Mucosa of descending colon (tissue), 3 donors: ENCODE results near the gene ATN1. TPM values are rescaled to one million over a fixed set of nuclear protein-coding genes. Genes with fewer than 3 reads are reported as not detected.
"Not testable (repeated sequence)": the region's sequence is repeated elsewhere in the genome, so short reads cannot be mapped to it uniquely, and the experiment has no call there.

Experiments used
- ATAC-seq: fragments of 200-7000 bp; cut with Tn5 transposase; one replicate; pipeline ENCODE4 v1.9.1; 2020; ENCODE audit warnings: mild to moderate bottlenecking, moderate library complexity
- DNase-seq, 3 donors: peaks; one replicate each; pipeline ENCODE4 v3.0.0-alpha.2; 2020
- H3K36me3 ChIP-seq: fragments of 200-600 bp; one replicate; pipeline ENCODE4 v1.8.0; 2021; ENCODE audit warnings: low read depth, mild to moderate bottlenecking
- H3K4me1 ChIP-seq: fragments of 200-600 bp; one replicate; pipeline ENCODE4 v1.8.0; 2021; ENCODE audit warnings: low read depth, mild to moderate bottlenecking
- H3K4me3 ChIP-seq: fragments of 200-600 bp; one replicate; pipeline ENCODE4 v1.8.0; 2021; ENCODE audit warnings: mild to moderate bottlenecking
- H3K9me3 ChIP-seq: fragments of 200-600 bp; one replicate; pipeline ENCODE4 v1.8.0; 2021; ENCODE audit warnings: mild to moderate bottlenecking
- intact Hi-C, 2 donors: fragments of 100-400 bp; cut with DNase I in 1 of 2; cut with micrococcal nuclease in 1 of 2; formaldehyde crosslinking; loops; one replicate each; pipeline versions ENCODE4 v1.11.0 to v1.11.1; 2022; cut with DNase I, micrococcal nuclease
- long read RNA-seq, 2 donors: library from polyadenylated mRNA; unstranded; transcript quantifications; one replicate each; pipeline ENCODE4 v2.0.0, GENCODE V29; 2019 to 2021
- total RNA-seq, 3 donors: library from RNA; stranded (reverse); fragmentation: NEBNext Ultra II Directional in 2 of 3; extraction: Animal tissue kit (Norgen Biotek cat#: 25700) in 2 of 3; gene quantifications; one replicate each; pipeline versions ENCODE4 v1.2.1 to v1.2.4, GENCODE V29; 2021 to 2023
- TF ChIP-seq, protein P1 (sequence below): fragments of 200-600 bp; IDR thresholded peaks from one replicate; pipeline ENCODE4 v1.8.0; 2022; ENCODE audit warnings: antibody characterized with exemption, mild to moderate bottlenecking
- donor health status: DM: no; HTN: no; CAD: no; lungs with moderate emphysema.
- donor health status: DM: no; HTN: no; CAD: no.
- donor health status: DM: no; HTN: yes; CAD: no.

ATN1 gene, protein sequence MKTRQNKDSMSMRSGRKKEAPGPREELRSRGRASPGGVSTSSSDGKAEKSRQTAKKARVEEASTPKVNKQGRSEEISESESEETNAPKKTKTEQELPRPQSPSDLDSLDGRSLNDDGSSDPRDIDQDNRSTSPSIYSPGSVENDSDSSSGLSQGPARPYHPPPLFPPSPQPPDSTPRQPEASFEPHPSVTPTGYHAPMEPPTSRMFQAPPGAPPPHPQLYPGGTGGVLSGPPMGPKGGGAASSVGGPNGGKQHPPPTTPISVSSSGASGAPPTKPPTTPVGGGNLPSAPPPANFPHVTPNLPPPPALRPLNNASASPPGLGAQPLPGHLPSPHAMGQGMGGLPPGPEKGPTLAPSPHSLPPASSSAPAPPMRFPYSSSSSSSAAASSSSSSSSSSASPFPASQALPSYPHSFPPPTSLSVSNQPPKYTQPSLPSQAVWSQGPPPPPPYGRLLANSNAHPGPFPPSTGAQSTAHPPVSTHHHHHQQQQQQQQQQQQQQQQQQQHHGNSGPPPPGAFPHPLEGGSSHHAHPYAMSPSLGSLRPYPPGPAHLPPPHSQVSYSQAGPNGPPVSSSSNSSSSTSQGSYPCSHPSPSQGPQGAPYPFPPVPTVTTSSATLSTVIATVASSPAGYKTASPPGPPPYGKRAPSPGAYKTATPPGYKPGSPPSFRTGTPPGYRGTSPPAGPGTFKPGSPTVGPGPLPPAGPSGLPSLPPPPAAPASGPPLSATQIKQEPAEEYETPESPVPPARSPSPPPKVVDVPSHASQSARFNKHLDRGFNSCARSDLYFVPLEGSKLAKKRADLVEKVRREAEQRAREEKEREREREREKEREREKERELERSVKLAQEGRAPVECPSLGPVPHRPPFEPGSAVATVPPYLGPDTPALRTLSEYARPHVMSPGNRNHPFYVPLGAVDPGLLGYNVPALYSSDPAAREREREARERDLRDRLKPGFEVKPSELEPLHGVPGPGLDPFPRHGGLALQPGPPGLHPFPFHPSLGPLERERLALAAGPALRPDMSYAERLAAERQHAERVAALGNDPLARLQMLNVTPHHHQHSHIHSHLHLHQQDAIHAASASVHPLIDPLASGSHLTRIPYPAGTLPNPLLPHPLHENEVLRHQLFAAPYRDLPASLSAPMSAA (N-terminal part only)
- total RNA-seq: 100 to 1,000 TPM in 1 of 3 donors, 10 to 100 TPM in 2; 68.5 to 208 (median 82.4) TPM
- long read RNA-seq, donor 1, partial matches to known transcripts: 69 of 82 reads
- long read RNA-seq, donor 1, other reads (novel, unspliced or antisense): 13 of 82 reads
- long read RNA-seq, donor 2, partial matches to known transcripts: 2 of 8 reads
- long read RNA-seq, donor 2, other reads (novel, unspliced or antisense): 6 of 8 reads

DNA sequence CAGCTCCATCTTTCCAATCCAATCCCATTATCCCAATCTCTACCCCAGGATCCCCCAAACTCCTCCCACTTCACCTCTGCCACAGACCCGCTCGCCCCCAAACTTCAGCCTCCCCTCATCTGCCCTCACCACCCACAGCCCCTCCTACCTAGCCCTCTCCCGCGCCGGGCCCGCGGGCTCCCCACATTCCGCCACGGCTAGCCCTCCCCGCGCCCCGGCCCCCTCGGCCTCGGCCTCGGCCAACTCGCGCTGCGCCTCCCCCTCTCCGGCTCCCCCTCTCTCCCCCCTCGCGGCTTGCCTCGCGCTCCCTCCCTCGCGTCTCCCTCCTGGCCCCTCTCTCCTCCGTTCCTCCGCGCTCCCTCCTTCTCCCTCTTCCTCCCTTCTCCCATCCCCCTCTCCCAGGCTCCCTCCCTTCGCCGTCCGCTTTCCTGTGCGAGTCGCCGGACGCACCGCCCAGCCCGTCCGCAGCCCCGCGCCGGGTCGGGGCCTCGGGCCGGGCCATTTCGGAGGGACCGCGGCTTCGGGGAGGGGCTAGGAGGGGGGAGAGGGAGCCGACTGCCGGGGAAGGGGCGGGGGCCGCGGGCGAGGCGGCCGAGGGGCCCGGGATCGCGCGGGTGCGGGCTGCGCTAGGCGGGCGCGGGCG, at the start of gene ATN1:
TSS of gene ATN1 (plus strand) at position 581 of the 643 bp plus-strand sequence. CDS start 6,043 bp downstream, outside the sequence.
- Histone ChIP-seq H3K36me3 (no peaks in the 10 kb centered on the region), H3K4me1 (peaks cover 45% of the 10 kb centered on the region), H3K9me3 (no peaks in the 10 kb centered on the region), H3K4me3 (peak within 1 kb of the TSS; percentile 65)
- ATAC-seq: peak; percentile 45
- peak; percentile 79 to 84 (median 84) for DNase-seq
- TF ChIP-seq, protein P1, sequence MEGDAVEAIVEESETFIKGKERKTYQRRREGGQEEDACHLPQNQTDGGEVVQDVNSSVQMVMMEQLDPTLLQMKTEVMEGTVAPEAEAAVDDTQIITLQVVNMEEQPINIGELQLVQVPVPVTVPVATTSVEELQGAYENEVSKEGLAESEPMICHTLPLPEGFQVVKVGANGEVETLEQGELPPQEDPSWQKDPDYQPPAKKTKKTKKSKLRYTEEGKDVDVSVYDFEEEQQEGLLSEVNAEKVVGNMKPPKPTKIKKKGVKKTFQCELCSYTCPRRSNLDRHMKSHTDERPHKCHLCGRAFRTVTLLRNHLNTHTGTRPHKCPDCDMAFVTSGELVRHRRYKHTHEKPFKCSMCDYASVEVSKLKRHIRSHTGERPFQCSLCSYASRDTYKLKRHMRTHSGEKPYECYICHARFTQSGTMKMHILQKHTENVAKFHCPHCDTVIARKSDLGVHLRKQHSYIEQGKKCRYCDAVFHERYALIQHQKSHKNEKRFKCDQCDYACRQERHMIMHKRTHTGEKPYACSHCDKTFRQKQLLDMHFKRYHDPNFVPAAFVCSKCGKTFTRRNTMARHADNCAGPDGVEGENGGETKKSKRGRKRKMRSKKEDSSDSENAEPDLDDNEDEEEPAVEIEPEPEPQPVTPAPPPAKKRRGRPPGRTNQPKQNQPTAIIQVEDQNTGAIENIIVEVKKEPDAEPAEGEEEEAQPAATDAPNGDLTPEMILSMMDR: no peak
- intact Hi-C loops: no loop called here

DNA sequence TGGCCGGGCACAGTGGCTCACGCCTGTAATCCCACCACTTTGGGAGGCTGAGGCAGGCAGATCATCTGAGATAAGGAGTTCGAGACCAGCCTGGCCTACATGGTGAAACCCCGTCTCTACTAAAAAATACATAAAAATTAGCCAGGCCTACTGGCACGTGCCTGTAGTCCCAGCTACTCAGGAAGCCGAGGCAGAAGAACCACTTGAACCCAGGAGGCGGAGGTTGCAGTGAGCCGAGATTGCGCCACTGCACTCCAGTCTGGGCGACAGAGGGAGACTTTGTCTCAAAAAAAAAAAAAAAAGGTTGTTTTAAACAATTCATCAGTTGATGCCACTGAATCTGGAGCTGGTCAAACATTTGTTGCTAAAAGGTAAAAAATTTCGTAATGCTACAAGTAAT, 47.9 kb upstream of the ATN1 start:
- H3K9me3 ChIP-seq, intact Hi-C loops, H3K4me3 ChIP-seq, H3K36me3 ChIP-seq, H3K4me1 ChIP-seq, ATAC-seq: not testable (repeated sequence)
- DNase-seq: peak in 1 of 3 donors; percentile 17

DNA sequence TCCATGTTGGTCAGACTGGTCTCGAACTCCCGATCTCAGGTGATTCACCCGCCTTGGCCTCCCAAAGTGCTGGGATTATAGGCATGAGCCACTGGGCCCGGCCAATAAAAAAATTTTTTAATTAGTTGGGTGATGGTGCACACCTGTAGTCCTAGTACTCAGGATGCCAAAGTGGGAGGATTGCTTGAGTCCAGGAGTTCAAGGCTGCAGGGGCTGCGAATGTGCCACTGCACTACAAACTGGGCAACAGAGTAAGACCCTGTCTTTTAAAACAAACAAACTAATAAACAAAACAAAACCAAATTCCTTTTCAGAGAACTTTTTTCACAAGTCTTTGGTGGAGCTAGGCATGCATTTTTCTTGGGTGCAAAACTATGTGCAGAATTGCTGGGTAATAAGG, 44.5 kb upstream of the ATN1 start:
- Histone ChIP-seq H3K4me1 (no peaks in the 10 kb centered on the region), H3K4me3 (no peak overlapping the region), H3K9me3 (no peaks in the 10 kb centered on the region), H3K36me3 (no peaks in the 10 kb centered on the region)
- ATAC-seq (no peak), DNase-seq (no peak)
- TF ChIP-seq, protein P1: no peak
- intact Hi-C loops: no loop called here

- intact Hi-C loops: no loop called here
- no peak overlapping the region for H3K4me3 ChIP-seq
- TF ChIP-seq, protein P1: no peak
- H3K9me3 ChIP-seq: no peaks in the 10 kb centered on the region
- DNase-seq (no peak), ATAC-seq (no peak)
- H3K4me1 ChIP-seq: no peaks in the 10 kb centered on the region
- H3K36me3 ChIP-seq: no peaks in the 10 kb centered on the region
Measured at GRCh38 chr12:6883683-6884082, 44.1 kb upstream of the ATN1 start.

GRCh38 chr12:6884539-6884938, 43.2 kb upstream of the ATN1 start:
- H3K36me3 ChIP-seq: no peaks in the 10 kb centered on the region
- no peaks in the 10 kb centered on the region for H3K9me3 ChIP-seq
- intact Hi-C loops: no loop called here
- ATAC-seq (no peak), DNase-seq (no peak)
- no peaks in the 10 kb centered on the region for H3K4me1 ChIP-seq
- no peak overlapping the region for H3K4me3 ChIP-seq
- TF ChIP-seq, protein P1: no peak

GRCh38 chr12:6886206-6886999, 41.4 kb upstream of the ATN1 start:
- ATAC-seq, intact Hi-C loops, H3K4me3 ChIP-seq, DNase-seq, H3K4me1 ChIP-seq, H3K36me3 ChIP-seq, H3K9me3 ChIP-seq: not testable (repeated sequence)
